ELF-1 (cell line): Measurements from ENCODE around the gene USP9X.
"Not testable (repeated sequence)": the region's sequence is repeated elsewhere in the genome, so short reads cannot be mapped to it uniquely, and the experiment has no call there.

Experiments used
- DNase-seq: peaks from one replicate; pipeline ENCODE4 v3.0.0-alpha.2; 2016; ENCODE audit warnings: low read depth, low spot score

USP9X gene

DNA sequence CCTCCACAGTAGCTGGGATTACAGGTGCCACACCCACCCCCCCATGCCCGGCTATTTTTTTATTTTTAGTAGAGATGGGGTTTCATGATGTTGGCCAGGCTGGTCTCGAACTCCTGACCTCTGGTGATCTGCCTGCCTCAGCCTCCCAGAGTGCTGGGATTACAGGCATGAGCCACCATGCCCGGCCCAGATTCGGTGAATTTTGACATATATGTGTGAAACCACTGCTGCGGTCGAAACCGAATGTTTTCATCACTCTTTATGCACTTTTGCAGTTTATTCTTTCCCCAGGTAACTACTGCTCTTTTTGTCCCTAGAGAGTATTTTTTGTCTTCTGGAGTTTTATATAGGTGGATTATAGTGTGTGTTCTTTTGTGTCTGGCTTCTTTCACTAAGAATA, 101.7 kb downstream of the USP9X start:
- DNase-seq, result not testable (repeated sequence)

DNA sequence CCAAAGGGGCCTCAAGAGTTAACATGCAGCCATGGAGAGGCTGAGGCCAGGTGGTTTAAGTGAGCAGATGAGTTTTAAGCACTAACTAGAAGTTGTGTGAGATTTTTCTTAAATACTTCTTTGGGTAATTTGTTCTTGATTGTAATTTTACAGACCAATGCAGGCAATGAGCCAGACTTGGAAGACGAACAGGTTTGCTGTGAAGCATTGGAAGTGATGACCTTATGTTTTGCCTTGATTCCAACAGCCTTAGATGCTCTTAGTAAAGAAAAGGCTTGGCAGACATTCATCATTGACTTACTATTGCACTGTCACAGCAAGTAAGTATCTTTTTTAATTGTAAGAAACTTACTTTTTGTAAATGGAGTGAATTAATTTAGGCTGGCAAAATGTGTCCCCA, 103.9 kb downstream of the USP9X start:
- no peak for DNase-seq

DNA sequence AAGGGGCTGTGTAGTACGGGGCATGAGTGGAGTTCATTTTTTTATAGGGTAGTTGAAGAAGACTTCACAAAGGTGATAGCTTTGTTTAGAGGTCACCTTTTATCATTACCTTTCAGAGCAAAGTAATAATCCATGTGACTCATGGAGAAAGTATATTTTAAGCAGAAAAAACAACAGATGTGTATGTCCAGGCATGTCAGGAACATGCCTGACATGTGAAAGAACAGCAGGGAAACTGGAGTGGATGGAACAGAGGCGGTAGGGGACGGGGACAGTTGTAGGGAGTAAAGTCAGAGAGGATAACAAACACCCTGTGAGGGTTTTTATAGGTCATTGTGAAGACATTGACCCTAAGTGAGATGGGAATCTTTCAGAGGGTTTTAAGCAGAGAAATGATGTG, 107.6 kb downstream of the USP9X start:
- no peak for DNase-seq

DNA sequence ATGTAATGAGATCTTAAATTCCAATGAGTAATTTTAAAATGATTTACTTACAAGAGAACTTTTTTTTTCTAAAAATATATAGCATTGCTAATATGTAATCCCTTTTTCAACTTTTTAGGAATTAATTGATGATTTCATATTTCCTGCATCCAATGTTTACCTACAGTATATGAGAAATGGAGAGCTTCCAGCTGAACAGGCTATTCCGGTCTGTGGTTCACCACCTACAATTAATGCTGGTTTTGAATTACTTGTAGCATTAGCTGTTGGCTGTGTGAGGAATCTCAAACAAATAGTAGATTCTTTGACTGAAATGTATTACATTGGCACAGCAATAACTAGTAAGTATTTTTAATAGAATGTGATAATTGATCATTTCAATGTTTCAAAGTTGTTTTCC, 113.2 kb downstream of the USP9X start:
- DNase-seq, result no peak

DNA sequence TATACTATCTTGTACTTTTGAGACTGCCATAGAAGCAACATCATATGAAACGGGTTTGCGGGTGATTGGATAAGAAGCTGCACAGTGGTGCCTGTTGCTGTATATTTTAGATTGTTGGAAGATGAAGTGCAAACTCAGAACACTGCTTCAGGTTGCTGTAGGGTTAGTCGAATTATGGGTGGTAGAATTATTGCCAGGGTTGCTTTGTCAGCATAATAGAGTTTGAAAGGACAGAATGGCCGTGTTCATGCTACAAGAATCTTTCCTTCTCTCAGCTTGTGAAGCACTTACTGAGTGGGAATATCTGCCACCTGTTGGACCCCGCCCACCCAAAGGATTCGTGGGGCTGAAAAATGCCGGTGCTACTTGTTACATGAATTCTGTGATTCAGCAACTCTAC, 115.5 kb downstream of the USP9X start:
- no peak for DNase-seq

DNA sequence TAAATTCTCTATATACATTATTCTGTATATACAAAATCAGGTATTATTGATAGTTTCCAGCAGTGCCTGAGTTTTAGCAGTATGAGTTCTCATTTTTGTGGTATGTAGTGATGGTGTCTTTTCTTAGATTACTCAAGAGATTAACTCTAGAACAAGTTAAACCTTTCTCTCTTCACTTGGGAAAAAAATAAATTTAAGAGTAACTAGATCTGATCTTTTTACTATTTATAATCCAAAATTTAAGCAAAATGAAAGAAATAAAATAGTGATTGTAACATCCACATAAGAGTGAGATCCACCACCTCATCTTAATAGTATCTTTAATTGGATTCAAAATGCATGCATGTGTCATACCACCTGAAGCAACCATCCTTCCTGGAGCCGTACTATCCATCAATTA, 124.6 kb downstream of the USP9X start:
- DNase-seq, result no peak

DNA sequence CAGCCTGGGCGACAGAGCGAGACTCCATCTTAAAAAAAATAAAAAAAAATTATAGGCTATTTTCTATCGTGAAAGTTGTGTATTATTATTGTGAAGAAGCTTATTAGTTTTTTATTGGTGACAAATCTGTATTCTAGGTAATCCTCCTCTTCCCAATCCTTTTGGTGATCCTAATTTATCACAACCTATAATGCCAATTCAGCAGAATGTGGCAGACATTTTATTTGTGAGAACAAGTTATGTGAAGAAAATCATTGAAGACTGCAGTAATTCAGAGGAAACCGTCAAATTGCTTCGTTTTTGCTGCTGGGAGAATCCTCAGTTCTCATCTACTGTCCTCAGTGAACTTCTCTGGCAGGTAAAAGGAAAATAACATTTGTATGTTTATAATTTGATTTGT, 139.4 kb downstream of the USP9X start:
- DNase-seq, result no peak

DNA sequence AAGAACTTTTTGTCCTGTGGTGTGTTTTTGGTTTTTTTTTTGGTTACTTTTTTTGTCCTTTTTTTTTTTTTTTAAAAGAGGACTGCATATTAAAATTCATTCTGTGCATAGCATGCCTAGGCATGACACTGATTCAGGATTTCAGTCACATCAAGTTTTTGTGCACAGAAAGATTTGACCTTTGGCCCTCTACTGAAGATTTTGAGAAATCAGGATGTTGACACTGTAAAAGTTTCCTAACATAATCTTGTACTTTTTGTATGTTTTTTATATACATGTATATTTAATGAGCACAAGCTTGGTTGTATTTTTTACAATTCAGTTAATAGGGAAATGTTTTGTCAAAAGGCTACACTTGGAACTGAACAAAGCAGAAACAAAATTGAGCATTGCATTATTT, 148.7 kb downstream of the USP9X start:
- DNase-seq, result no peak

DNA sequence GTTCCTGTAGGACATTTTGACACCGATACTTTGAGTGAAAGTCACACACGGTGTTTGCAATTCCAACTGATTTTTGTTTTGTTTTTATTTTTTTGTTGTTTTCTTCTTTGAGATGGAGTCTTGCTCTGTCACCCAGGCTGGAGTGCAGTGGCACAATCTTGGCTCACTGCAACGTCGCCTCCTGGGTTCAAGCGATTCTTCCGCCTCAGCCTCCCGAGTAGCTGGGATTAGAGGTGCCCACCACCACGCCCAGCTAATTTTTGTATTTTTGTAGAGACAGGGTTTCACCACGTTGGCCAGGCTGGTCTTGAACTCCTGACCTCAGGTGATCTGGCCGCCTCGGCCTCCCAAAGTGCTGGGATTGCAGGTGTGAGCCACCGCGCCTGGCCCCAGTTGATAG, 149.2 kb downstream of the USP9X start:
- not testable (repeated sequence) for DNase-seq

DNA sequence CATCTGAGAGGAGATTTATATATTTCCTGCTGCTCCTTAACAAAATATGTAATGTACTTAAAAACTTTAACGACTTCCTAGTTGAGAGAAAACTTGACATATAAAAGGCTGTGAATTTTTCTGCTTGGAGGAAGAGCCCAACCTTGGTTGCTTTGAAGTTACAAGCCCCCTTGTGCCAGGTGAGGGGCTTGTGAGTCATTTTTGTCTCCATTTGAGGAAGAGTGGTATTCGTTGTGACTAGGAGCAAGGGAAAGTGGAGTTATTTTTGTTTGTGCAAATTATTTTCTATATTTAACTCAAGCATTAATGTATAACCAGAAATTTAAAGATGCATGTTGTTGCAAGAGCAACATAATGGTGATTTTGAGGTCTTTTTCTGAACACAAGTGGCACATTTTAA, 149.7 kb downstream of the USP9X start:
- no peak for DNase-seq

DNA sequence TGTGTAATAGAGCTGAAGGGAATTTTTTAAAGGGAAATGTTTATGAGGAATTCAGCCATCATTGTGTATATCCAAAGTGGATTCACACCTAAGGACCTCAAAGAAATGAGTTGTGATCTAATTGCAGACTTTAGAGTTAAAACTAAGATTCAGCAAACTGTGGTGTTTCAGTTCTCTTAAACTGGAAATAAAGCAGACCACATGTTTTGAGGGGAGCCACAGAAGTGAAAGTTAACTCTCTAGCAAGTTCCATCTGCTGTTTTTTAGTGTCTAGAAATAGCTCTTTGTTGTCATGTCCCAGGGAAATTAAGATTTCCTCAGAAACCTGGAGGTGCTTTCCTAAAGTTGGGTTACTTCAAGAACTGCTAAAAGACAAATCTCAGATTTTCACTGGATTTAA, 151.4 kb downstream of the USP9X start:
- no peak for DNase-seq

DNA sequence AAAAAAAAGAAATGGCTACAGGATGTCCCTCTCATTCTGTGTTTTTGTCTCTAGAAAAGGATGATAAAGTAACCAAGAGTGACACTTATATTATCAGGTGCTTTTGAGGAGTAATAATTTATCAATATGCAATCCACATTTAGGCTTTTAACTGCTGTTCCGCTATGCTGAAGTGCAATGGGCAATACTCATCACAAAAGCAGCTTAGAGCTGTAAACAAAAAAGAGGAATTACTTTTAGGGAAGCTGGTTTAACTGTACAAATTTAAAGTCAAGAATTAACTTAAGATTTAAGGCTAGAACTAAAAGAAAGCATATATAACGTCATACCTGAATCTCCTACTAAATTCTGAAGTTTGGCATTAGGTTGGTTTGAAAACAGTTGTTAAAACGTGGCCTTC, 155.3 kb downstream of the USP9X start:
- no peak for DNase-seq

DNA sequence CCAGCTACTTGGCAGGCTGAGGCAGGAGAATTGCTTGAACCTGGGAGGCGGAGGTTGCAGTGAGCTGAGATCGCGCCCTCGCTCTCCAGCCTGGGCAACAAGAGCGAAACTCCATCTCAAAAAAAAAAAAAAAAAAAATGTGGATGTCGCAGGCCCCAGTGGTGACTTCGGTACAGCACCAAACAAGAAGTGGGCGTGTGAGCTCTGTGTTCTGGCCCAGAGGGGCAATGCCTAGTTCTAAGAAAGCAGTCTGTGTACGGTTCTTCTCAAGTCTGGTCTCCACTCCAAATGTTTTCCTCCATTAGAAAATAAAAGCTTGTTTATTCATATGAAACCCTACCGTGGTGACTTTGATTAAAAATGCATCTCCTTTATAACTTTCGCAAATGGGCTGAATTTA, 156.7 kb downstream of the USP9X start:
- DNase-seq, result peak; percentile 23

DNA sequence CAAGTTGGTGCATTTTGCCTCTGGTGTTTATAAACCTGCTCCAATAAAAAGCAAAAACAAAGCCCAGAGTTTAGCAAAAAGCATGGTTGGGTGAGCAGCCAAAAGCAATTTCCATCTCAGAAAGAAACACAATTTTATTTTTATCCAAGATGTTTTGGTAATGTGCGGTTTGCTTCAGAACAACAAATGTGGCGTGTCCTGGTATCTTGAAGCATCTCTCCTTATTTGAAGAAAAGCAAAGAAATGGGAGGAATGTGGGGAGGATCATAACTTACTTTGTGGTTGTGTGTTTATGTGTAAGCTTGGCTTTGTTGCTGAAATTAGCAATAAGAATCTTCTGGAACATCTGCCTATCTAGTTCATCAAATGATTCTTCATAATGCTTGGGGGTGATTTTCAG, 160.4 kb downstream of the USP9X start:
- no peak for DNase-seq

DNA sequence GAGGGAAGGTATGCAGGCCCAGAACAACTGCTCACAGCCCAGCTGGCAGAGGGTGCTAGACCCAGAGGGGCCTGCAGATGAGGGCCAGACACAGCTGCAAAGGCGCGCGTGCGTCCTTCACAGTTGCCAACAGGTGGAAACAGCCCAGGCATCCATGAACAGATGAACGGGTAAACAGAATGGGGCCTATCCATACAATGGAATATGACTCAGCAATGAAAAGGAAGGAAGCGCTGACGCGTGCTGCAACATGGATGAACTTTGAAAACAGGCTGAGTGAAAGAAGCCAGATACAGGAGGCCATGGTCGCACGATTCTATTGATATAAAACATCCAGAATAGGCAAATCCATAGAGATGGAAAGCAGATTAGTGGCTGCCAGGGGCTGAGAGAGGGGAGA, 165.6 kb downstream of the USP9X start:
- no peak for DNase-seq

DNA sequence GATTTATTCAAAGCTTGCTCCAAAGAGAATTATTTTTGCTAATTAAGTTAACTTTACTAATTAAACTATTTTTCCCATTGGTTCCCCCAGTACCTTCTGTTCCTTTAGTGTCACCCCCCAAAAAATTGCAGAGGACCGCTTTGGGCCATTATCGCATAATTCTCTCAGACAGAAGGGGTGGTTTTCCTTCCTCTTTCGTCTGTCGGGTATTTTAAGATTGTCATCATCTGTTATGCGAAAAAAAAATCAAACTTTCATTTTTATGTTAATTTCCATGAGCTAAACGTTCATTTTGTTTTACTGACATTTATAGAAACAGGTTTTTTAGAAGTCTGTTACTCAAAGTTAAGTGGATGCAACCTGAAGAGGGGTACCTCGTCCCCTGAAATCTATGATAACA, 172.6 kb downstream of the USP9X start:
- no peak for DNase-seq

DNA sequence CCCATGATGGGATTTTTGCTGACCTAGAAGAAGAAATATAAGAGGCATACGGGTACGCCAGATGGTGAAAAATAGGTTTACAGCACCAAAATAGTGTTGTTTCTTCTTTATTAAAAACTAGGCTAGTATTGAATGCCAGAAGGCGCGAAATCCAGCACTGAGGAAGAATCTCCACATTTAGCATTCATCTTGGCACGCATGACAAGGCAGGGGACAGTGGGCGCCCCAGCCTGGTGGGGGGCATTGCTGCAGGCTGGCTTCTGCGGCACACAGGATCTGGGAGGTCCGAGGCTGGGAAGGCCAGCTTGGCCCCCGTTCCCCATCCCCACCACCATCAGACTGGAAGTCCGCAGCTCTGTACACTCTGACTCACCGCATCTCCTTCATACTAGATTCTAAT, 173.0 kb downstream of the USP9X start:
- DNase-seq, result no peak

DNA sequence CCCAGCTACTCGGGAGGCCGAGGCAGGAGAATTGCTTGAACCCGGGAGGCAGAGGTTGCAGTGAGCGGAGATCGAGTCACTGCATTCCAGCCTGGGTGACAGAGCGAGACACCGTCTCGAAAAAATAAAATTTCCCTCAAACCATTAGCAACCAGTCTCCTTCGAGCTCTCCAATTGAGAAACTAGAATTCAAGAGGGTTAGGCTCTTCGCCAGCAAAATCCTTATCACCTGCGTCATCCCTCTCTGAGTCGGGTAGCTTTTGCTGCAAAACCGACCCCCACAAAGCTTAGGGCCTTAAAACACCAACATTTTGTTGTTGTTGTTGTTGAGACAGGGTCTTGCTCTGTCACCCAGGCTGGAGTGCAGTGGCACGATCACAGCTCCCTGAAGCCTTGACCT, 173.6 kb downstream of the USP9X start:
- no peak for DNase-seq

DNA sequence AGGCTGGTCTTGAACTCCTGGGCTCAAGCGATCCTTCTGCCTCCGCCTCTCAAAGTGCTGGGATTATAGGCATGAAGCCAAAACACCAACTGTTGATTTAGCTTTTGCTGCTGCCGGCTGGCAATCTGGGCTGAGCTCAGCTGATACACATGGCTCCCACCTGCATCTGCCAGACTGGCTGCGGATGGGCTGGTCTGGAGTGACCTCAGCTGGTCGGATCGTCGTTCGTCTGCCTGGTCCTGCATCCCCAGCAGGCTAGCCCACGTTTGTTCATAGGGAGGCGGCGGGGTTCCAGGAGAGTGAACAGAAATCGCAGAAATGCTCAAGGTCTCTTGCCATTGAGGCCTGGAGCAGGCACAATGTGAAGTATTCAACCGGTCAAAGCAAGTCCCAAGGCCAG, 174.3 kb downstream of the USP9X start:
- peak; percentile 48 for DNase-seq

DNA sequence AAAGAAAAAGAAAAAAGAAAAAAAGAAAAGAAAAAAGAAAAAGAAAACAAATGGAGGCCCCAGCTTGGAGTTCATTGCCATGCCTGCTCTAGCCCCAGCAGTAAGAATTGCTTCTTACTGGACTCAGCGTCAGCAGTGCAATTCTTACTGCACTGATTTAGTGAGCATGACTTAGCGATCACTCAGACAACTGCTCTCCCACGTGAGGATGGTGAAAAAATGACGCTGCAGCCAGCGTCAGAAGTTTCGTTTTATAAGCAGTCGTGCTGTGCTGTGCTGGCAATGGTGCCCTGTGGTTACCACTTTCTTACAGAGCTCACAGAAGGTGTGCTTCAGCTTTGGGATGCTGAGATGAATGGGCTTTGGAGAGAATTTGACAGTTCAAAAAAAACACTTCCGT, 180.4 kb downstream of the USP9X start:
- no peak for DNase-seq

DNA sequence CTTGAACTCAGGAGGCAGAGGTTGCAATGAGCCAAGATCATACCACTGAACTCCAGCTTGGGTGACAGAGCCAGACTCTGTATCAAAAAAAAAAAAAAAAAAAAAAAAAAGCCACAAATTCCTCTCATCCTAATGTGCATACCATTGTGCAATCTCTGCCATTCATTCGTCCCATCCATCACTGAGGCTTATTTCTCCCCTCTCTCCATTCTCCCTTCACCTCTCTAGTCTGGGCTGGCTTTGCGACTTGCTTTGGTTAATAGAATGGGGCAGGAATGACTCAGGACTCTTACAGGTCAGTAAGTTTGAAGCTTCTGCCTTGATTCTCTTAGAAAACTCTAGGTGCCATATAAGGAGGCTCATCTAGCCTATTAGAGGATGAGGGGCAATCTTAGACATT, 188.4 kb downstream of the USP9X start:
- no peak for DNase-seq

DNA sequence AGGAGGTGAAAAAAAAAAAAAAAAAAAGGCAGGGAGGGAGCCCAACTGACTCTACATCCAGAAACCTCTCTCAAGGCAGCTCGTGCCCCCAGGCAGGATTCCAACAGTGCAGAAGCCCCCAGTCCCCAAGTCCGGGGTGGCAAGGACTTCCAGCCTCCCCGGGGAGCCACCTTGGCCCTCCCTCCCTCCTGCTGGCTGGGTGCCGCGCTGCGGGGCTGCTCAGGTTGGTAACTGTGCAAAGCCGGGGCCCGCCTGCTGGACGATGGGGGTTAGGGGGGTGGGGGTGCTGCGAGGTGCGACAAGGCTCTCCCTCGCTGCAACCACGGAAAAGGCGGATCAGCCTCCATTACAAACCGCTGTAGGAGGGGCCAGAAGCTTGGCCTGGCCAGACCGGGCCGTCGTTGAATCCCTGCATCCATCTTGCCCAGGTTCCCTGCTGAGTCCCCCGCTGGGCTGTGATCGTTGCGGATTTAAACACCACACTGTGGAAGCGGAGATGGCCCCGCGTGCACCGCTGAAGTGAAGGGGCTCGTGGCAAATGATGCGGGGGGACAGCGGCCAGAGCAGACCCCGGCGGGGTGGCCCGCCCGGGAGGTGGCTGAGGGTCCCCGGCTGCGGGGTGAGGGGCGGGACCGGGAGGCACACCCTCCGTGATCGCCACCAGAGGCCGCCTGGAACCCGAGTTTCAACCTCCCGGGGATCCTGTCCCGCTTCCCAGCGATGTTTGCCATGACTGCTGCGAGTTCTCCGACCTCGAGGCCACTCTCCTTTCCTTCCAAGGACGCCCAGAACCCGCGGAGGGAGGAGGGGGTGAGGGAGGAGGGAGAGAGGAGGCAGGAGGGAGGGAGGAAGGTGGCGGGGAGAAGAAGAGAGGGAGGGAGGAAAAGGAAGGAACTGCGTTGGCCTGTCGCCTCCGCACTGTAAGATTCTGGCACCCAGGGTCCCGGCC, 190.7 kb downstream of the USP9X start:
- peak; percentile 81 for DNase-seq

DNA sequence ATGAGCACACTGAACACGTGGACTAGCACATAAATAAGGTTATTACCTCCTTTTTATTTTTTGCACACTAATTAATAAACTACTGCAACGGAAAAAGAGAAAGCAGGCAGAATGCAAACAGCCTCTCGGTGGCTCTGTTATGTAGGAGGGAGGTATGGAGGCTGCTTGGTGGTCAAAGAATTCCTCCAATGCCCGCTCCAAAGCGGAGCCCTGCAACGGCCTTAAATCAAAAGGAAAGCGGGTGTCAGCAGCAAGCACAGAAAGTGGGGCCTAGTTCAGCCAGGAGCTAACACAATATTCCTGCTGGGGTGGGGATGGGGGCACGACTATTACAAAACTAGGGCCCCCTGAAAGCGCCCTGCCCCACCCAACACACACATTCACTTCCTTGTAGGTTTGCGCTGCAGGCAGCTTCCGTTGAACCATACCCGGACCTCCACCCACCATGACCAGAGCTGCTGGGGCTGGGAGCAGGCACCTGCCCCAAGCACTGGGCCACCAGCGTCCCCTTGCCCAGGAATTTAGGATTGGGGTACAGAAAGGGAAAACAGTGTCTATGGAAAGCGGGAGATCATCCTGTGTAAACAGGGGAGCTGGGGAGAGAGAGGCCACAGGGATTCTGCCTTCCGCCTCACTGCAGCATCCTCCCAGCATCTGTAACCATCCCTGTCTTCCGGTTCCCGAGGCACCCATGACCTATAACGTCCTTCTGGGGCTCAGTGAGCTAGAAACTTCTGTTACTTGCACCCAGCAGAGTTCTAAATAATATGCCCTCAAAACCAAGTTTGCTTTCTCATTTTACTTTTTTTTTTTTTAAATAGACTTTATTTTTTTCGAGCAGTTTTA, 191.6 kb downstream of the USP9X start:
- DNase-seq, result peak; percentile 50
